ENCODE measurements around the gene STK4. TPM values are rescaled to one million over a fixed set of nuclear protein-coding genes. Genes with fewer than 3 reads are reported as not detected.

The STK4 gene
- total and polyA plus RNA-seq, 2 of the 8 experiments (the other 6 are each of a cell fraction or from before 2014, with no cell fraction given): 12.0 to 34.3 TPM

DNA sequence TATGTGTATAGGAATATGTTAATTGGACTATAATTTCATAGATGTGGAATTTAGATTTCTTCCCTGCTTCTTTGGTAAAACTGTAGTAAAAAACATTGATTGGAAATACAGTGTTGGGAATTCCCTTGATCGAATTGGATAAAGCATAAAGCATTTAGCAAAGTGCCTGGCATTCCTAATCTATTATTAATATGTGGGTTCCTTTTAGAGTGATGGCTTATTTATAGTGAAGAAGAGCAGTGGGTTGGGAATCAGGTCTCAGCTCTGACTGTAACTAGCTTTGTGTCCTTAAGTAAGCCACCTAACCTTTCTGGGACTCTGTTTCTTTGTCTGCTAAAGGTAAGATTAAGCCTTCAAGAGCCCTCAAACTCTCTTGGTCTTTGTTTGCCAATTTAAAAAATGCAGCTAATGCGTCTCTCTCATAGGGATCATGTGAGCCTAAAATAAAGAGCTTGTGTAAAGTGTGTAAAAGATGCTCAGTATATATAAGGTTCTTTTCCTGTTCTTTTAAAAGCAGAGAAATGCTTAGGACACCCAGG lies 81.3 kb downstream of the STK4 start (continued):
- no peak for TF ChIP-seq POLR2AphosphoS5 (IDR thresholded peaks at IDR 0.05; ENCODE audit: low read depth, low read length)
- TF ChIP-seq KDM5A (IDR thresholded peaks at IDR 0.05; ENCODE audit: low read length): no peak
- TF ChIP-seq SP1 (IDR thresholded peaks at IDR 0.05; ENCODE audit: low read depth, low read length): no peak
- TF ChIP-seq CBX8 (IDR thresholded peaks at IDR 0.05; ENCODE audit: borderline replicate concordance, low read depth, low read length): no peak
- TF ChIP-seq RFX5 (IDR thresholded peaks at IDR 0.05; ENCODE audit: borderline replicate concordance, low read depth, low read length): no peak
- no peak for TF ChIP-seq EP300 (IDR thresholded peaks at IDR 0.05; ENCODE audit: borderline replicate concordance in 1 of 2, low read depth in 2 of 2, low read length in 2 of 2)
- no peak for TF ChIP-seq HDAC6 (IDR thresholded peaks at IDR 0.05; ENCODE audit: low read depth, low read length)
- TF ChIP-seq SIRT6 (IDR thresholded peaks at IDR 0.05; ENCODE audit: low read length): no peak
- no peak for TF ChIP-seq EZH2 (IDR thresholded peaks at IDR 0.05; ENCODE audit: low read depth, low read length, severe bottlenecking)

Measured in H1 (cell line).